Epithelial cell of esophagus (primary cell): ENCODE results near the gene ALK.
"Not testable (repeated sequence)": the region's sequence is repeated elsewhere in the genome, so short reads cannot be mapped to it uniquely, and the experiment has no call there.

ENCODE experiments used
- DNase-seq: peaks from one replicate; pipeline ENCODE4 v3.0.0; 2010; ENCODE audit warnings: low read depth
- H3K4me3 ChIP-seq: 2 replicates; pipeline ENCODE4 v1.5.1; 2011; ENCODE audit warnings: mild to moderate bottlenecking, low read length, control low read depth
- TF ChIP-seq, protein P1 (sequence below): IDR thresholded peaks from 2 replicates; pipeline ENCODE4 v1.5.1; 2011; ENCODE audit warnings: low read depth, mild to moderate bottlenecking, low read length, control low read depth, inconsistent platforms; ENCODE audit not compliant: insufficient read depth; ENCODE audit errors: missing control alignments

ALK gene

GRCh38 chr2:29834624-29835023 is 86.8 kb downstream of the ALK start:
- DNase-seq, result peak; percentile 54
- H3K4me3 ChIP-seq, result no peak overlapping the region
- TF ChIP-seq, protein P1, sequence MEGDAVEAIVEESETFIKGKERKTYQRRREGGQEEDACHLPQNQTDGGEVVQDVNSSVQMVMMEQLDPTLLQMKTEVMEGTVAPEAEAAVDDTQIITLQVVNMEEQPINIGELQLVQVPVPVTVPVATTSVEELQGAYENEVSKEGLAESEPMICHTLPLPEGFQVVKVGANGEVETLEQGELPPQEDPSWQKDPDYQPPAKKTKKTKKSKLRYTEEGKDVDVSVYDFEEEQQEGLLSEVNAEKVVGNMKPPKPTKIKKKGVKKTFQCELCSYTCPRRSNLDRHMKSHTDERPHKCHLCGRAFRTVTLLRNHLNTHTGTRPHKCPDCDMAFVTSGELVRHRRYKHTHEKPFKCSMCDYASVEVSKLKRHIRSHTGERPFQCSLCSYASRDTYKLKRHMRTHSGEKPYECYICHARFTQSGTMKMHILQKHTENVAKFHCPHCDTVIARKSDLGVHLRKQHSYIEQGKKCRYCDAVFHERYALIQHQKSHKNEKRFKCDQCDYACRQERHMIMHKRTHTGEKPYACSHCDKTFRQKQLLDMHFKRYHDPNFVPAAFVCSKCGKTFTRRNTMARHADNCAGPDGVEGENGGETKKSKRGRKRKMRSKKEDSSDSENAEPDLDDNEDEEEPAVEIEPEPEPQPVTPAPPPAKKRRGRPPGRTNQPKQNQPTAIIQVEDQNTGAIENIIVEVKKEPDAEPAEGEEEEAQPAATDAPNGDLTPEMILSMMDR, result no peak

GRCh38 chr2:29834036-29834540 is 87.3 kb downstream of the ALK start:
- DNase-seq, result no peak
- no peak overlapping the region for H3K4me3 ChIP-seq
- TF ChIP-seq, protein P1, result no peak

- H3K4me3 ChIP-seq, result no peak overlapping the region
- TF ChIP-seq, protein P1, result no peak
- no peak for DNase-seq
Observed at GRCh38 chr2:29831560-29831959, 89.8 kb downstream of the ALK start.

- no peak overlapping the region for H3K4me3 ChIP-seq
- TF ChIP-seq, protein P1, result no peak
- no peak for DNase-seq
Observed at GRCh38 chr2:29829841-29830240, 91.5 kb downstream of the ALK start.

DNA sequence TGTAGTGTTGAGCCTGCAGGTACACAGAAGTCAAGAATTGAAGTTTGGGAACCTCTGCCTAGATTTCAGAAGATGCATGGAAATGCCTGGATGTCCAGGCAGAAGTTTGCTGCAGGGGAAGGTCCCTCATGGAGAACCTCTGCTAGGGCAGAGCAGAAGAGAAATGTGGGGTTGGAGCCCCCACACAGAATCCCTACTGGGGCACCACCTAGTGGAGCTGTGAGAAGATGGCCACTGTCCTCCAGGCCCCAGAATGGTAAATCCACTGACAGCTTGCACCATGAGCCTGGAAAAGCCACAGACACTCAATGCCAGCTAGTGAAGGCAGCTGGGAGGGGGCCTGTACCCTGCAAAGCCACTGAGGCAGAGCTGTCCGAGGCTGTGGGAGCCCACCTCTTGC is 97.2 kb downstream of the ALK start:
- TF ChIP-seq, protein P1, result peak; percentile 7
- DNase-seq, H3K4me3 ChIP-seq: not testable (repeated sequence)

DNA sequence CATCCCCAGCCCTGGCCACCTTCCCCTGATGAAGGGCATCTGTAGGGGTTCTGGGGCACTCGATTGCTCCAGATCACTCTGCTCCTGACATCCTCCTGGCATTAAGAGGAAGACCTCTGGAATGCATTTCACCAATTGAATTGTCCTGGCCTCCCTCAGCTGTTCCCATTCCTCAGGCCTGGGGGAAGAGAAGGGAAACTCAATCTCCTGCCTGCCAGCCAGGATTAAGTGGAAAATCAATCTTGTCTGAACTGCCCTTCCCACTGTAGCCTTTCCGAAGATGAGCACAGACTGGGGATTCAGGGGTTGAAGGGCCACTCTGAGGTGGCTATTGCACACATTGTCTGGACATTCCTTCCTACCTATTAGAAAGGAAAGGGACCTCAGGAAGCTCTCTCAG is 99.8 kb downstream of the ALK start:
- DNase-seq, result no peak
- H3K4me3 ChIP-seq, result no peak overlapping the region
- TF ChIP-seq, protein P1, result no peak

- DNase-seq, result no peak
- TF ChIP-seq, protein P1, result no peak
- no peak overlapping the region for H3K4me3 ChIP-seq
Observed at GRCh38 chr2:29819570-29819969, 101.8 kb downstream of the ALK start.
